Measurements from ENCODE around the gene IL17REL.

The IL17REL gene

DNA sequence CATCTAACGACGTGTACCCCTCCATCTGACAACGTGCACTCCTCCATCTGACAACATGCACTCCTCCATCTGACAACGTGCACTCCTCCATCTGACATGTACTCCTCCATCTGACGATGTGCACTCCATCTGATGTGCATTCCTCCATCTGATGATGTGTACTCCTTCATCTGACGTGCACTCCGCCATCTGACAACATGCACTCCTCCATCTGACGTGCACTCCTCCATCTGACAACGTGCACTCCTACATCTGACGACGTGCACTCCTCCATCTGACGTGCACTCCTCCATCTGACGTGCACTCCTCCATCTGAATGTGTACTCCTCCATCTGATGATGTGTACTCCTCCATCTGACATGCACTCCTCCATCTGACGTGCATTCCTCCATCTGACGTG lies 8.0 kb upstream of the IL17REL start:
- no peak for DNase-seq

DNA sequence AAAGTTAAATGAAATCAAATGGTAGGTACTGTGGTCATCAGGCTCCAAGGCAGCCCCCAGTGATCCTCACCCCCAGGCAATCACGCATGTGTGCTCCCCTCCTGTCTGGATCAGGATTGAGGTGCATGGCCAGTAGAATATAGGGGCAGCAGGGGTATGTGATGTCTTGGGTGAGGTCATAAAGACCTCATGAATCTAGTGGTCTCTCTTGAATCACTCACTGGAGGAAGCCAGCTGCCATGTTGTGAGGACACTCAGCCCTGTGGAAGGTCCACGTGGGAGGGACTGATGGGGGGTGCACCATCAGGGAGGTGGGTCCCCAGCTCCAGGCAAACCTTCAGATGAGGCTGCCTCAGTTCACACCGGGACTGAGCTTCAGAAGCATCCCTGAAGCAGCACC lies 6.8 kb upstream of the IL17REL start:
- no peak for DNase-seq

- DNase-seq, result peak; percentile 57
Measured at GRCh38 chr22:50018608-50019285, 6.2 kb upstream of the IL17REL start.

DNA sequence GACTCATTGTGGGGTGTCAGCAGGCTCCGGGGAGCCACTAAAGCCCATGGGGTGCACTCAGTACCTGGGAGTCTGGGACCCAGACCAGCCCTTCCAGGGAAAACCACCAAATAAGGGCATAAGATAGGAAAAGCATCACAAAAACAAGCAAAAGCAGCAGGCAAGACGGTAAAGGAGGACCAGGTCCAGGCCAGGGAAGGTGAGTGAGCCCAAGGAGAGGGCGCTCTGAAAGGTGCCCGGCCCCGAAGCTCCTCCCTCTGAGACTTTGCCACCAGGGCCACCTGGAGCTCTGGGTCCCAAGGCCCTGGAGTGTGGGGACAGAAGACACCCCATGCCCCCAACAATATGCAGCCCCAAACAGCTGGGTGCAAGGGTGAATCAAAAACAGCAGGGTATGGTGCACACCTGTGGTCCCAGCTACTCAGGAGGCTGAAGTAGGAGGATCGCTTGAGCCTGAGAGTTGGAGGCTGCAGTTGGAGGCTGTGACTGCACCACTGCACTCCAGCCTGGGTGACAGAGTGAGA lies 5.2 kb upstream of the IL17REL start:
- DNase-seq, result no peak

DNA sequence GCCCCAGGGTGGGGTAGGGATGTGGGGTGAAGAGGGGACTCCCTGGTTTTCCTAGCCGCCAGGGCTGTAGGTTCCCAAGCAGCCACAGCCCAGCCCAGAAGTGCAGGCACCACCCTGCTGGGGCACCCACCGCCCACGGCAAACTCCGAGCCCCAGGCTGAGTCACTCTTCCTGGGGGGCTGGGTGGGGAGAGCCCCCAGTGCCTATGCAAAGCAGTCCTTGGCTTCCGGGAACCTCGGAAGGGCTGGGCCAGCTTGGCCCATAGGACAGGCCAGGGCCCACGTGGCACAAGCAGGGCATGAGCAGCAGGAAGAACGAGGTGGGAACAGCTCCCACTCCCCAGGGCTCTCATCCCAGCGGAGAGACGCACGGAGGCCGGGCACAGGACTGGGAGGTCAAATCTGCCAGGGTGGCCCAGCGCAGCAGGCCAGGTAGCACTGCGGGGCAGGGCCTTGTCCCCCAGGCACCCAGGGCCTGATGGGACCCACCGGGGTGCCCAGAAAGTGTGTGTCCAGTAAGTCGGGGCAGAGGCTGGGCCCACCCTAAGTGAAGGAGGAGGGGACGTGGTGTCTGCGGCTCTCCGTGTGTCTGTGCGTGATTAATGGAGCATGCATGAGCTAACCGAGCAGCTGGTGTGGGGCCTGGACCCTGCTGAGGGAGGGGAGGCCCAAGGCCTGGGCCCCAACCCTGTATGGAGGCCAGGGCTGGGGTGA lies 4.6 kb upstream of the IL17REL start:
- DNase-seq, result peak; percentile 59

DNA sequence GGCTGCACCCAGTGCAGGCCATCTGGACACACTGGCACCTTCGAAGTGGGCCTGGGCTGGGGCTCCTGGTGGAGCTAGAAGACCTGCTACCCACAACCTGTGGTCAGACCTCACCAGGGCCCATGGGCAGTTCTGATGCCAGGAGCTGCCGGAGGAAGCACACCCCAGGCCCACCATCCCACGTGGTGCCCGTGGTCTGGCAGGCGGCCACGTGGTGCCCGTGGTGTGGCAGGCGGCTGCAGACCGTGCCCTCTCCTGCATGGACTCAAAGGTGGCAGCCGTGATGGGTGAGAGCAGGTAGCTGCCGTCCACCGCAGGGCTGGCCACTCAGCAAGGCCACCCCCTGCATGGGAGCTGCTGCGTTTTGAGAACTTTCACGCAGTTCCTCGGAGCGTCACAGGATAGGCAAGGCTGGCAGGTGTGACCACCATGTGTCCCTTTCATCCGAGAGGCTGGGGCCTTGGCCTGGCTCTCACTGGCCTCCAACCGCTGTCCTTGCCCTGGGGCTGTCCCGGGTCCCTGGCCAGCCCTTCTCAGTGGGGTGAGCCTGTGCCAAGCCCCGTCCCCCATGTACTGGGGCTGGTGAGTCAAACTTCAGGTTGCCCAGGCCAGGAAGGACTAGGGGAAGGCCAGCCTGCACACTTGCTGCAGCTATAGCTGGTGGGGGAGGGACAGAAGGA lies 3.9 kb upstream of the IL17REL start:
- DNase-seq, result no peak

DNA sequence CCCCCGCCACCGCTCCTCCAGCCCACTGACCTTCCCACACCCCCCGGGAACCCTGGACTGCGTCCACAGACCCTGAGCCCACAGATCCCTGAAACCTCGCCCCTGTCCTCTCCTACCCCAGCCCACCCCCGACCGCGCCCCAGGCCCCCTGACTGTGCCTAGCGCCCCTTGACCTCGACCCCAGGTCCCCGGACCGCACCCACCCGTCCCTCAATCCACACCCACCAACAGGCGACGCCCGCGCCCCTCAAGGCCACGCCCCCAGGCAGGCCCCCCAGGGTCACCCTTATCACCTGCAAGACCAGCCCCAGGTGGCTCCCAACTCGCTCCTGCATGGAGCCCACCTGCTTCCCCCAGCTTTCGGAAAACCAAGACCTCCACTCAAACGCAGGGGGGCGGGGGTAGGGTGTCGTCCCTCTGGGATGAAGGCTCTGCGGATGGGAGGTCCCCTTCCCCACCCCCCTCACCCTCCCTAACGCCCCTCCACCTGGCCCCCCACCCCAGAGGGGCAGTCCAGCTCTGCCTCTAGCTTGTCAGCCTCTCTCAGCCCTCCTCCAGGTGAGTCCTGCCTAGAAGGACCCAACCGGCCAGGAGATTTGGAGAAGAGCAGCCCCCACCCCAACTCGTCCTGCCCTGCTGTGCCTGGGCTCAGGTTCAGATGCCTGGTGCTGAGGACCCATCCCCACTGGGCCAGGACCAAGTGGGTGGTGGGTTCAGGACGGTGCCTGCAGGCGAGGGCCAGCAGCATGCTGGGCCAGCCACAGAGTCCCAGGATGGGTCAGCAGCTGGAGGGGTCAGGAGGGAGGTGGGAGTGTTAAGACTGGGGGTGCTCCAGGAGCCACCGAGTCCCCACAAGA lies 3.1 kb upstream of the IL17REL start:
- no peak for DNase-seq

GRCh38 chr22:50014655-50015401 lies 2.3 kb upstream of the IL17REL start:
- peak; percentile 29 for DNase-seq

DNA sequence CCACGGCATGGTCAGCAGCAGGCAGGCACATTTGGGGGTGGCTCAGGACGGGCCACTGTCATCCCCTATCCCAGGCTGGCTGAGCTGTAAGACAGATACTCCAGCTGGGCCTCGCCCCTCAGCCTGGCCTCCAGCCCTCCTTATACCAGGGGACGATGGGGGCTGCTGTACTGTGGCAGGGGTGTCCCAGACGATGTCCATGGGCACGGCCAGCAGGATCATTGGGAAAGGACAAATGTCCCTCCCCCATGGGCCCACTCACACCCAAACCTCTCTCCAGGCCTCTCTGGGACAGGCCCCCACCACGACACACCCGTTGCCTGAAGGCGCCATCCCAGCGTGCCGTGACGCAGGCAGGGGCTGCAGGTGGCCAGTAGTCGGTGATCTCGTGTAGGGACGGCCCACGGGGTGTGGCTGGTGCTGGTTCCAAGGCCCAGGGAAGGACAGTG lies 1.5 kb upstream of the IL17REL start:
- no peak for DNase-seq

- DNase-seq, result no peak
Measured at GRCh38 chr22:50011447-50012210, 936 bp downstream of the IL17REL start.

DNA sequence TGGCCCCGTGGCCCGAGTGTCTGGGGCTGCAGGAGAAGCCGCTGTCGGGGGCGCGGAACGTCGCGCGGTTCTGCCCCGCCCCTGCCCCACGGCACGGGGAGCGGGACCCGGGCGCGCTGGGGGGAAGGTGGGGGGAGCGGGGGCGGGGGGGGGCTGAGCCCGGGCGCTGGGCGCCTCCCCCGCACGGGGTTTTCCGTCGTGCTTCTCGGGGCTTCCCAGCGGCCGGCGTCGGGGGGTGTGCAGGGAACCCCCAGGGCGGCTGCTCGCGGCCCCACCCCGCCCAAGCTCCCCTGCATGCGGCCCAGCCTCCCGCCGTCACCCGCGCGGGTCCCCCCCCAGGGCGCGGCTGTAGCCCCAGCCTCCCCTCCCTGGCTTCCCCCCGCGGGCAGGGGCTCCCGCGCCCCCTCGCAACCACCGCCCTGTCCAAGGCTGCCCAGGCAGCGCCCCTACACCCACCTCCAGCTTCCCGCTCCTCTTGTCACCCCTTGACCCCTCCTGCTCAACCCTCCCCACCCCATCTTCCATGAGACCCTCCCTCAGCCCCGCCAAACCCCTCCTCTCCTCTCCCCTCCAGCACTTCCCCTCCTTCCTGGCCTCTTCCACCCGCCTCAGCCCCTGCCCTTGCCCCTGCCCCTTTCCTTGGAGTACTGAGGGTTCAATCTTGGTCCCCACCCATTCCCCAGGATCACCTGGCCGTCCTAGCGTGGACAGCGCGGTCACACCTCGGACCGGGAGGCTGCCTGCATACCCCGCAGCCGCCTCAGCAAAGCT lies 1.7 kb downstream of the IL17REL start:
- DNase-seq, result peak; percentile 80

- no peak for DNase-seq
Measured at GRCh38 chr22:50009765-50010675, 2.5 kb downstream of the IL17REL start.

- DNase-seq, result no peak
Measured at GRCh38 chr22:50009251-50009650, 3.3 kb downstream of the IL17REL start.

DNA sequence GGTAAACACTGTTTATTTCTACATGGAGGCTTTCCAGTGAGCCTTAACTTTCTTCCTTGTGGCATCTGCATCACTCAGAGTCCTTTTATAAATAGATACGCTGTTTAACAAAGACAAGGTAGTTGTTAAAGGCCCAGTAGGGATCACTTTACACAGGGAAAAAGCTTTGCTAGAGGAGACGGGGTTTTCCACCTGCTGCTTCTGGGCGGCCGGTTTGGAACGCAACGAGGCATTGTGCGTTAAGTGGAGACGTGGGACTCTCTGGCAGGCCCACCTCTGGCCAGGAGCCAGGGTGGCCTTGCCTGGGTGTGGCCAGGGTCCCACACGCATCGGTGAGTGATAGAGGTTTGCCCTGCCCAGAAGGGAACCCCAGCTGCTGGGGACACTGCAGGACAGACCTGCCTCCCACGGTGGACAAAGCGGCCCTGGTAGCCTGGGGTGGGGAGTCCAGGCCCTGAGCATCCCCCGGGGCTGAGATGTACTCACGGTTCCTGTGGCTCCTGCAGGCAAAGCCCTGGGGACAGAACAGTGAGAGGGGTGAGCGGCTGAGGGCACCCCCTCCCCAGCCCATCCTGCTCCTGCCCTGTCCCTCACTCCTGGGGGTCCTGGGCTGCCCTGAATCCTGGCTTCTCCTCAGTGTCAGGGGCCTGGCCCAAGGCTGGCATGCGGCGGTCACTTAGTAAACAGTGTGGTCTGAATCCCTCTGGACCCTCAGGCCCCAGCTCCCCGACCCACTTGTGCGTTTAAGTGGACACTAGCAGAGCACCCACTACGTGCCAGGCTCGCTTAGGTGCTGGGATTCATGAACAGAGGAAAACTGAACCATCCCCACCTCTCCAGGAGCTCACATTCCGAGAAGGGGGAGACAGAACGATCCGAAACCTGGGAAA lies 4.2 kb downstream of the IL17REL start:
- DNase-seq, result no peak

DNA sequence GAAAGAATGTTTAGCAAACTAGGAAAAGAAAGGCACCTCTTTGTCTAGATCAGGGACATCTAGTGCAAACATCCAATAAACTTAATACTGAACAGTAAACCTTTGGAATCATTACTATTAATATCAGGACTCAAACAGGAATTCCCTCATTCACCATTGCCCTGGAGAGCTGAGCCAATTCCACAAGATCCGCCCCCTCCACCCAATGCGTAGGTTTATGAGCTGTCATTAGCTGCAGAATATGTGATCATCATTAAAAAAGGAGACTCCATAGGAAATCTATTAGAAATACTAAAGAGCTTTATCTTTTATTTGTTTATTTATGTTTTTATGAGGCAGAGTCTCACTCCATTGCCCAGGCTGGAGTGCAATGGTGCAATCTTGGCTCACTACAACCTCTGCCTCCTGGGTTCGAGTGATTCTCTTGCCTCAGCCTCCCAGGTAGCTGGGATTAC lies 5.5 kb downstream of the IL17REL start:
- no peak for DNase-seq

- no peak for DNase-seq
Measured at GRCh38 chr22:50004918-50005317, 7.6 kb downstream of the IL17REL start.

DNA sequence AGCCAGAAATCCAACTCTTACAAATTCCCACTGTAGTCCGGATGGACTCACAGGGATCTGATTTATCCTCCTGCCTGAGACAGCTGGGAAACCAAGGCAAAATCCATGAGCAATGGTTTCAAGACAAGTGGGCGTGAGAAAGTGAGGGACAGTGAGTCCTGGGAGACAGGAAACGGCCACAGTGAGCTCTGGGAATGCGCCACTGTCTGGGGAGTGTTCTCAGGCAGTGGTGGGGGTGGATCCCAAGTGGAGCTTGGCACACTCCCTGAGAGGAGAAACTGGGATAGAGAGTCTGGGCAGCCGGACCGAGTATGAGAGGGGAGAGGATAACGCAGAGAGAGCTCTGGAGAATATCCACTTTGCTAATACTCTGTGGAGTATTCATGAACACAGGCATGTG lies 9.8 kb downstream of the IL17REL start:
- no peak for DNase-seq
